SU-DHL-6 (cell line): ENCODE data around the gene PLPP1.

ENCODE experiments used
- EZH2phosphoT487 ChIP-seq: fragments of 200-600 bp; sonication (generic), shearing (Covaris generic); conservative IDR thresholded peaks from 2 replicates; pipeline ENCODE4 v1.6.1; 2018; ENCODE audit warnings: mild to moderate bottlenecking, antibody characterized with exemption, low read length, moderate library complexity, mixed read lengths
- TF ChIP-seq, protein P1 (sequence below): fragments of 200-600 bp; sonication (generic); IDR thresholded peaks from one replicate; pipeline ENCODE4 v1.5.1; 2017; ENCODE audit warnings: antibody characterized with exemption, mild to moderate bottlenecking, low read length, moderate library complexity; ENCODE audit not compliant: insufficient read depth, poor library complexity, severe bottlenecking

DNA sequence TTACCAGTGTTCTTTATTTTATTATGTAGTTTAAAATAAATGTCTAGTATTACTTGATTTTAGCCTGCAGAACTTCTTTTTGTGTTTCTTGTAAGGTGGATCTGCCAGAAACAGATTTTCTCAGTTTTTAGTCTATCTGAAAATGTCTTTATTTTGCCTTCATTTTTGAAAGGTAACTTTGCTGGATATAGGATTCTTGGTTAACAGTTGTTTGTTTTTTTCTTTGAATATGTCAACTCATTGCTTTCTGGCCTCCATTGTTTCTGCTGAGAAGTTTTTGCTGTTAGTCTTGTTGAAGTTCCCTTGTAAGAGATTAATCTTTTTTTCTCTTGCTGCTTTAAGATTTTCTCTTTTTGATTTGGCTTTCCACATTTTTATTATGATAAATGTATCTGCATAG, 151.5 kb downstream of the PLPP1 start:
- TF ChIP-seq, protein P1, sequence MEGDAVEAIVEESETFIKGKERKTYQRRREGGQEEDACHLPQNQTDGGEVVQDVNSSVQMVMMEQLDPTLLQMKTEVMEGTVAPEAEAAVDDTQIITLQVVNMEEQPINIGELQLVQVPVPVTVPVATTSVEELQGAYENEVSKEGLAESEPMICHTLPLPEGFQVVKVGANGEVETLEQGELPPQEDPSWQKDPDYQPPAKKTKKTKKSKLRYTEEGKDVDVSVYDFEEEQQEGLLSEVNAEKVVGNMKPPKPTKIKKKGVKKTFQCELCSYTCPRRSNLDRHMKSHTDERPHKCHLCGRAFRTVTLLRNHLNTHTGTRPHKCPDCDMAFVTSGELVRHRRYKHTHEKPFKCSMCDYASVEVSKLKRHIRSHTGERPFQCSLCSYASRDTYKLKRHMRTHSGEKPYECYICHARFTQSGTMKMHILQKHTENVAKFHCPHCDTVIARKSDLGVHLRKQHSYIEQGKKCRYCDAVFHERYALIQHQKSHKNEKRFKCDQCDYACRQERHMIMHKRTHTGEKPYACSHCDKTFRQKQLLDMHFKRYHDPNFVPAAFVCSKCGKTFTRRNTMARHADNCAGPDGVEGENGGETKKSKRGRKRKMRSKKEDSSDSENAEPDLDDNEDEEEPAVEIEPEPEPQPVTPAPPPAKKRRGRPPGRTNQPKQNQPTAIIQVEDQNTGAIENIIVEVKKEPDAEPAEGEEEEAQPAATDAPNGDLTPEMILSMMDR, result no peak
- TF ChIP-seq EZH2phosphoT487, result no peak
